PC-9 (cell line): Measurements from ENCODE around the gene HDX. TPM values are rescaled to one million over a fixed set of nuclear protein-coding genes. Genes with fewer than 3 reads are reported as not detected.

ENCODE experiments used
- BruUV-seq: library from RNA; stranded (reverse); fragments of 400-500 nt; replicated peaks from 2 replicates; lab custom pipeline; 2021; lab: Mats Ljungman, UMichigan
- CTCF ChIA-PET: fragments of 300-600 bp; sonication (Branson Sonifier 250); formaldehyde crosslinking; loops from one replicate; lab custom pipeline; 2022; ENCODE audit warnings: antibody characterized with exemption; lab: Charles Lee
- POLR2A ChIA-PET: fragments of 300-600 bp; sonication (Branson Sonifier 250); formaldehyde crosslinking; loops from one replicate; lab custom pipeline; 2022; ENCODE audit warnings: antibody characterized with exemption; ENCODE audit not compliant: unreplicated experiment; lab: Charles Lee
- DNase-seq, 2 experiments: peaks; one replicate each; pipeline versions ENCODE4 v3.0.0 to v3.0.0-alpha.2; 2015 to 2022; ENCODE audit warnings: mixed read lengths in 1 of 2
- H2AFZ ChIP-seq: fragments of 200-600 bp; sonication (generic); 2 replicates; pipeline ENCODE4 v1.8.1; 2017; ENCODE audit warnings: antibody characterized with exemption
- H3F3A ChIP-seq: fragments of 200-600 bp; sonication (generic); 2 replicates; pipeline ENCODE4 v1.8.1; 2017; ENCODE audit warnings: antibody characterized with exemption, mild to moderate bottlenecking, low read depth; ENCODE audit not compliant: insufficient read depth
- H3K27ac ChIP-seq: fragments of 200-600 bp; sonication (generic); 2 replicates; pipeline ENCODE4 v1.6.1; 2016; ENCODE audit warnings: mixed run types
- H3K27me3 ChIP-seq: fragments of 200-600 bp; sonication (generic); 2 replicates; pipeline ENCODE4 v1.6.1; 2016; ENCODE audit warnings: low read depth, mixed run types; ENCODE audit not compliant: insufficient read depth
- H3K36me3 ChIP-seq: fragments of 200-600 bp; sonication (generic); 2 replicates; pipeline ENCODE4 v1.6.1; 2016; ENCODE audit warnings: low read depth, mixed run types
- H3K4me1 ChIP-seq: fragments of 200-600 bp; sonication (generic); replicated peaks from 2 replicates; pipeline ENCODE4 v1.6.1; 2016; ENCODE audit warnings: mixed run types; ENCODE audit not compliant: insufficient read depth
- H3K4me2 ChIP-seq: fragments of 200-600 bp; sonication (generic); 2 replicates; pipeline ENCODE4 v1.6.1; 2017; ENCODE audit warnings: mixed run types
- H3K4me3 ChIP-seq: fragments of 200-600 bp; sonication (generic); 2 replicates; pipeline ENCODE4 v1.6.1; 2016; ENCODE audit warnings: mixed run types
- H3K79me2 ChIP-seq: fragments of 200-600 bp; sonication (generic); 2 replicates; pipeline ENCODE4 v1.6.1; 2017; ENCODE audit warnings: low read depth, mixed run types
- H3K9me2 ChIP-seq: fragments of 200-600 bp; sonication (generic); 2 replicates; pipeline ENCODE4 v1.8.1; 2017; ENCODE audit warnings: mild to moderate bottlenecking; ENCODE audit not compliant: insufficient read depth
- H3K9me3 ChIP-seq: fragments of 200-600 bp; sonication (generic); 2 replicates; pipeline ENCODE4 v1.8.1; 2016; ENCODE audit warnings: low read depth; ENCODE audit not compliant: insufficient read depth
- H4K20me1 ChIP-seq: fragments of 200-600 bp; sonication (generic); 2 replicates; pipeline ENCODE4 v1.8.1; 2017; ENCODE audit not compliant: insufficient read depth
- EZH2 ChIP-seq: fragments of 200-600 bp; sonication (generic); IDR thresholded peaks from 2 replicates; pipeline ENCODE4 v1.8.0; 2017; ENCODE audit warnings: antibody characterized with exemption, low read depth
- intact Hi-C: fragments of 100-400 bp; cut with micrococcal nuclease; formaldehyde crosslinking; loops from one replicate; pipeline ENCODE4 v1.10.0; 2022; ENCODE audit not compliant: unreplicated experiment
- total RNA-seq: library from RNA; stranded (reverse); gene quantifications from 2 replicates; pipeline ENCODE4 v1.2.3, GENCODE V29; 2021
- TF ChIP-seq, protein P1 (sequence below): fragments of 200-600 bp; sonication (generic); conservative IDR thresholded peaks from 2 replicates; pipeline ENCODE4 v1.6.1; 2017; ENCODE audit warnings: mixed run types, antibody characterized with exemption, mild to moderate bottlenecking, moderate library complexity

HDX gene
- total RNA-seq, 1 experiment from 2014 or later: 1.1 TPM

DNA sequence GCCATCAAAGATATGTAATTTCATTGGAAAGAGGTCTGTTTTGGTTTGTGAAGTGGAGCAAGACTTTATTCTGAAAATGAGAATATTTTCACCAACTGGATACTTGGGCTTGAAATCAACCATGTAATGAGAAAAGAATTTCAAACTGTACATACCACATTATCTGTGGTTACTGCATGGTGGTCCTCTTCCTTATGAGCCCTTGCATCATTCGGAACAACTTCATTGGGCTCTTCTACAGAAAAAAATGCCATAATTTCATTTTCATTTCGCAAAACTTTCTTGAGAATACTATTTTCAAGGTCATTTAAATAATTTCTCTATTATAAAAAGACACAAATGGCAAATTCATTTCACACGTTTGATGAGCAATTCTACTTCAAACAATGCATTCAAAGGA lies 165.6 kb downstream of the HDX start:
- Histone ChIP-seq H3K36me3 (no peaks in the 10 kb centered on the region), H3K4me3 (no peak overlapping the region), H4K20me1 (no peaks in the 10 kb centered on the region), H3K9me2 (no peaks in the 10 kb centered on the region), H3K79me2 (no peaks in the 10 kb centered on the region), H3K4me2 (no peak overlapping the region), H2AFZ (no peak overlapping the region), H3K27me3 (no peaks in the 10 kb centered on the region), H3F3A (no peaks in the 10 kb centered on the region), H3K27ac (no peak overlapping the region), H3K4me1 (no peaks in the 10 kb centered on the region), H3K9me3 (no peaks in the 10 kb centered on the region)
- POLR2A ChIA-PET: no interaction called here
- no peak for DNase-seq
- TF ChIP-seq EZH2: no peak
- TF ChIP-seq, protein P1, sequence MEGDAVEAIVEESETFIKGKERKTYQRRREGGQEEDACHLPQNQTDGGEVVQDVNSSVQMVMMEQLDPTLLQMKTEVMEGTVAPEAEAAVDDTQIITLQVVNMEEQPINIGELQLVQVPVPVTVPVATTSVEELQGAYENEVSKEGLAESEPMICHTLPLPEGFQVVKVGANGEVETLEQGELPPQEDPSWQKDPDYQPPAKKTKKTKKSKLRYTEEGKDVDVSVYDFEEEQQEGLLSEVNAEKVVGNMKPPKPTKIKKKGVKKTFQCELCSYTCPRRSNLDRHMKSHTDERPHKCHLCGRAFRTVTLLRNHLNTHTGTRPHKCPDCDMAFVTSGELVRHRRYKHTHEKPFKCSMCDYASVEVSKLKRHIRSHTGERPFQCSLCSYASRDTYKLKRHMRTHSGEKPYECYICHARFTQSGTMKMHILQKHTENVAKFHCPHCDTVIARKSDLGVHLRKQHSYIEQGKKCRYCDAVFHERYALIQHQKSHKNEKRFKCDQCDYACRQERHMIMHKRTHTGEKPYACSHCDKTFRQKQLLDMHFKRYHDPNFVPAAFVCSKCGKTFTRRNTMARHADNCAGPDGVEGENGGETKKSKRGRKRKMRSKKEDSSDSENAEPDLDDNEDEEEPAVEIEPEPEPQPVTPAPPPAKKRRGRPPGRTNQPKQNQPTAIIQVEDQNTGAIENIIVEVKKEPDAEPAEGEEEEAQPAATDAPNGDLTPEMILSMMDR: no peak
- CTCF ChIA-PET: no interaction called here
- intact Hi-C loops: no loop called here
- BruUV-seq: no TSS peak

DNA sequence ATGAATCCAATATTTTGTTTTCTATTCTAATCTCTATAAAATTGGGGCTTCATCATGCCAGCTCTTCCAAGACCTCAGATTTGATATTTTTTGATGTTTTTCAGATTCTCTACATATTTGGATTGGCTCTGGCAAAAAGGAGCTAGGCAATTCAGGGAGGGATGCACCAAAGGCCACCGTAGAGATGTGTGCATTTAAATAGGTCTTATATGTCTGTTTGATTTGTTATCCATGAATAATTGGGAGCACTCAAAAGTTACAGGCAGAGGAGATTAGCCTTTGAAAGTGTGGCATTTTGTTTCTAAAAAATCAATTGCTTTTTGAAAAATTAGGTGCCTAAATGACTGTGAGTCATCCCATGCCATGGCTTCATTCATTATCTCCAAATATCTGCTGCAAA lies 167.1 kb downstream of the HDX start:
- Histone ChIP-seq H4K20me1 (no peaks in the 10 kb centered on the region), H2AFZ (no peak overlapping the region), H3F3A (no peaks in the 10 kb centered on the region), H3K27ac (no peak overlapping the region), H3K27me3 (no peaks in the 10 kb centered on the region), H3K4me3 (no peak overlapping the region), H3K4me2 (no peak overlapping the region), H3K4me1 (no peaks in the 10 kb centered on the region), H3K9me2 (no peaks in the 10 kb centered on the region), H3K9me3 (no peaks in the 10 kb centered on the region), H3K36me3 (no peaks in the 10 kb centered on the region), H3K79me2 (no peaks in the 10 kb centered on the region)
- ChIA-PET CTCF (no interaction called here), POLR2A (no interaction called here)
- no peak for DNase-seq
- BruUV-seq: no TSS peak
- TF ChIP-seq, protein P1: no peak
- TF ChIP-seq EZH2: no peak
- intact Hi-C loops: no loop called here

DNA sequence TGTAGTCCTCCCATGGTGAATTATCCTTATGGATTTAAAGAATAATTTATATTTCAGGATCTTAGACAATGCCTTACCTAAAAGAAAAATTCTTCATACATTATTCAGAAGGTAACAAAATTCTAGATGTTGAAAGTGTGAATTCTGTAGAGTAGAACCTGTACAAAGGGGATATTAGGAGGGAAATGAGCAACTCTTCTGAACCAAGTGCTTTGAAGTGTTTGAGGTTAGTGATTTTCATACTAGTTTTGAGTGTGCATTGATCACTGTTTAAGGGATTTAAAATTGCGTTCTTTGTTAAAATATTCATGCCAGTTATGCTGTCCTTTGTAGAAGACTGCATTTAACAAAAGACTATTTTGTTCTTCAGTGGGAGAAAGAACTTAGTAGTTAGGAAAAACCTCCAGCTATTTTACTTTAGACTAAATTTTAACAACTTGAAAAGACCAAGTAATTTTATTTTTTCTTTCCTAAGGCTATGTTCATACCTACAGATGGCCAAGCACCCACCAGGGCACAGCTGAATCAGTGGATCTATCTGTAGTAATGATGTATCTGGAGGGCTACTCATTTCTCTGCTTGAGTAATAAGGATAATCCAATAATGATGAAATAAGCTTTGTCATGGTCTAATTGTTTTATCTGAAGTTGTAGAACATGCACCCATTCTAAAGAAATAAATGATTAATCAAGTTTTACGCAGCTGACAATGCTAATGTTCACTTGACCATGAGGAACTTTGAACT lies 180.0 kb downstream of the HDX start:
- TF ChIP-seq, protein P1: no peak
- no peak for TF ChIP-seq EZH2
- BruUV-seq: no TSS peak
- H3F3A ChIP-seq: no peaks in the 10 kb centered on the region
- no peaks in the 10 kb centered on the region for H3K27me3 ChIP-seq
- no peaks in the 10 kb centered on the region for H3K36me3 ChIP-seq
- no peaks in the 10 kb centered on the region for H4K20me1 ChIP-seq
- H3K9me3 ChIP-seq: no peaks in the 10 kb centered on the region
- no peak overlapping the region for H3K4me3 ChIP-seq
- POLR2A ChIA-PET: no interaction called here
- no peak overlapping the region for H2AFZ ChIP-seq
- intact Hi-C loops: no loop called here
- H3K79me2 ChIP-seq: no peaks in the 10 kb centered on the region
- H3K4me2 ChIP-seq: no peak overlapping the region
- no peaks in the 10 kb centered on the region for H3K4me1 ChIP-seq
- H3K27ac ChIP-seq: no peak overlapping the region
- CTCF ChIA-PET: no interaction called here
- H3K9me2 ChIP-seq: no peaks in the 10 kb centered on the region
- DNase-seq: no peak
